ENCODE measurements around the gene PRKCH. TPM values are rescaled to one million over a fixed set of nuclear protein-coding genes. Genes with fewer than 3 reads are reported as not detected.

The PRKCH gene
- total RNA-seq, 1 donor = 3.3 TPM

DNA sequence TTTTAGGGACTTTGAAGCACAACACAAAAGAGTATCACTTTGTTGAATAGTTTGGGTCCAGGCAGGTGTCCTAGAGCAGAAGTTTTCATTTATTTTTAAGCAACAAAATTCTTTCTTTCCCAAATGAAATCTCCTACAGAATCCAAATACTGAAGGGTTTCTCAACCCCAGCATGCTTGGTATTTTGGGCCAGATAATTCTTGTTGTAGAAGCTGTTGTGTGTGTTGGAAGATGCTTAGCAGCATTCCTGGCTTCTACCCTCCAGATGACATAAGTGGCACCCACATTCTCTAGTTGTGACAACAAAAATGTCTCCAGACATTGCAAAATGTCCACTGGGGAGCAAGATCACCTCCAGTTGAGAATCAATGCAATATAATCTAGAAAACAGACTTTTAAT is 97.8 kb downstream of the PRKCH start:
- Histone ChIP-seq H3K79me2 (ENCODE audit: insufficient read depth, low read length) (no peaks in the 10 kb centered on the region), H3K9me3 (ENCODE audit: low read depth, low read length) (no peaks in the 10 kb centered on the region)
- TF ChIP-seq, protein P1, sequence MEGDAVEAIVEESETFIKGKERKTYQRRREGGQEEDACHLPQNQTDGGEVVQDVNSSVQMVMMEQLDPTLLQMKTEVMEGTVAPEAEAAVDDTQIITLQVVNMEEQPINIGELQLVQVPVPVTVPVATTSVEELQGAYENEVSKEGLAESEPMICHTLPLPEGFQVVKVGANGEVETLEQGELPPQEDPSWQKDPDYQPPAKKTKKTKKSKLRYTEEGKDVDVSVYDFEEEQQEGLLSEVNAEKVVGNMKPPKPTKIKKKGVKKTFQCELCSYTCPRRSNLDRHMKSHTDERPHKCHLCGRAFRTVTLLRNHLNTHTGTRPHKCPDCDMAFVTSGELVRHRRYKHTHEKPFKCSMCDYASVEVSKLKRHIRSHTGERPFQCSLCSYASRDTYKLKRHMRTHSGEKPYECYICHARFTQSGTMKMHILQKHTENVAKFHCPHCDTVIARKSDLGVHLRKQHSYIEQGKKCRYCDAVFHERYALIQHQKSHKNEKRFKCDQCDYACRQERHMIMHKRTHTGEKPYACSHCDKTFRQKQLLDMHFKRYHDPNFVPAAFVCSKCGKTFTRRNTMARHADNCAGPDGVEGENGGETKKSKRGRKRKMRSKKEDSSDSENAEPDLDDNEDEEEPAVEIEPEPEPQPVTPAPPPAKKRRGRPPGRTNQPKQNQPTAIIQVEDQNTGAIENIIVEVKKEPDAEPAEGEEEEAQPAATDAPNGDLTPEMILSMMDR (IDR thresholded peaks at IDR 0.05; ENCODE audit: extremely low read depth, low read depth, low read length) = no peak

GRCh38 chr14:61420326-61420725 is 98.9 kb downstream of the PRKCH start:
- Histone ChIP-seq H3K27me3 (ENCODE audit: insufficient read depth, low read length) (peaks cover 10% of the 10 kb centered on the region), H3K27ac (ENCODE audit: low read depth, low read length) (no peak overlapping the region), H3K4me1 (ENCODE audit: insufficient read depth, low read length) (no peaks in the 10 kb centered on the region), H3K36me3 (ENCODE audit: insufficient read depth, low read length) (no peaks in the 10 kb centered on the region), H2AFZ (ENCODE audit: low read length) (no peak overlapping the region), H3K4me2 (ENCODE audit: insufficient read depth, low read length) (no peak overlapping the region), H4K20me1 (ENCODE audit: insufficient read depth, low read length) (no peaks in the 10 kb centered on the region), H3K9me3 (ENCODE audit: low read depth, low read length) (no peaks in the 10 kb centered on the region), H3K79me2 (ENCODE audit: insufficient read depth, low read length) (no peaks in the 10 kb centered on the region), H3K4me3 (ENCODE audit: insufficient read depth, low read length) (no peak overlapping the region)
- TF ChIP-seq, protein P1 (IDR thresholded peaks at IDR 0.05; ENCODE audit: extremely low read depth, low read depth, low read length) = no peak
- DNase-seq (ENCODE audit: insufficient read length, low spot score, missing footprints) = peak; percentile 19

More for the DNA sequence above, 97.8 kb downstream of the PRKCH start:
- no peak overlapping the region for H3K4me2 ChIP-seq (ENCODE audit: insufficient read depth, low read length)
- no peaks in the 10 kb centered on the region for H4K20me1 ChIP-seq (ENCODE audit: insufficient read depth, low read length)
- H3K27me3 ChIP-seq (ENCODE audit: insufficient read depth, low read length) = peaks cover 10% of the 10 kb centered on the region
- H2AFZ ChIP-seq (ENCODE audit: low read length) = no peak overlapping the region
- no peak for DNase-seq (ENCODE audit: insufficient read length, low spot score, missing footprints)
- H3K4me3 ChIP-seq (ENCODE audit: insufficient read depth, low read length) = no peak overlapping the region
- H3K36me3 ChIP-seq (ENCODE audit: insufficient read depth, low read length) = no peaks in the 10 kb centered on the region
- H3K4me1 ChIP-seq (ENCODE audit: insufficient read depth, low read length) = no peaks in the 10 kb centered on the region
- H3K27ac ChIP-seq (ENCODE audit: low read depth, low read length) = no peak overlapping the region

- H3K27me3 ChIP-seq (ENCODE audit: insufficient read depth, low read length) = peaks cover 10% of the 10 kb centered on the region
- no peak overlapping the region for H2AFZ ChIP-seq (ENCODE audit: low read length)
- no peaks in the 10 kb centered on the region for H3K9me3 ChIP-seq (ENCODE audit: low read depth, low read length)
- TF ChIP-seq, protein P1 (IDR thresholded peaks at IDR 0.05; ENCODE audit: extremely low read depth, low read depth, low read length) = no peak
- no peaks in the 10 kb centered on the region for H3K36me3 ChIP-seq (ENCODE audit: insufficient read depth, low read length)
- no peak overlapping the region for H3K4me3 ChIP-seq (ENCODE audit: insufficient read depth, low read length)
- H4K20me1 ChIP-seq (ENCODE audit: insufficient read depth, low read length) = no peaks in the 10 kb centered on the region
- H3K27ac ChIP-seq (ENCODE audit: low read depth, low read length) = no peak overlapping the region
- no peak overlapping the region for H3K4me2 ChIP-seq (ENCODE audit: insufficient read depth, low read length)
- H3K4me1 ChIP-seq (ENCODE audit: insufficient read depth, low read length) = no peaks in the 10 kb centered on the region
- DNase-seq (ENCODE audit: insufficient read length, low spot score, missing footprints) = no peak
- no peaks in the 10 kb centered on the region for H3K79me2 ChIP-seq (ENCODE audit: insufficient read depth, low read length)
These were observed 100.0 kb downstream of the PRKCH start for GRCh38 chr14:61421212-61421923.

- TF ChIP-seq, protein P1 (IDR thresholded peaks at IDR 0.05; ENCODE audit: extremely low read depth, low read depth, low read length) = no peak
- H3K27me3 ChIP-seq (ENCODE audit: insufficient read depth, low read length) = peaks cover 8% of the 10 kb centered on the region
- H3K4me2 ChIP-seq (ENCODE audit: insufficient read depth, low read length) = no peak overlapping the region
- H2AFZ ChIP-seq (ENCODE audit: low read length) = no peak overlapping the region
- no peak for DNase-seq (ENCODE audit: insufficient read length, low spot score, missing footprints)
- no peak overlapping the region for H3K4me3 ChIP-seq (ENCODE audit: insufficient read depth, low read length)
- H3K36me3 ChIP-seq (ENCODE audit: insufficient read depth, low read length) = no peaks in the 10 kb centered on the region
- no peak overlapping the region for H3K27ac ChIP-seq (ENCODE audit: low read depth, low read length)
- H4K20me1 ChIP-seq (ENCODE audit: insufficient read depth, low read length) = no peaks in the 10 kb centered on the region
- H3K4me1 ChIP-seq (ENCODE audit: insufficient read depth, low read length) = no peaks in the 10 kb centered on the region
- no peaks in the 10 kb centered on the region for H3K79me2 ChIP-seq (ENCODE audit: insufficient read depth, low read length)
- H3K9me3 ChIP-seq (ENCODE audit: low read depth, low read length) = no peaks in the 10 kb centered on the region
These were observed 104.7 kb downstream of the PRKCH start for GRCh38 chr14:61426048-61426447.
